ENCODE results near the gene ATXN1L.
"Not testable (repeated sequence)": the region's sequence is repeated elsewhere in the genome, so short reads cannot be mapped to it uniquely, and the experiment has no call there.

Gene ATXN1L

DNA sequence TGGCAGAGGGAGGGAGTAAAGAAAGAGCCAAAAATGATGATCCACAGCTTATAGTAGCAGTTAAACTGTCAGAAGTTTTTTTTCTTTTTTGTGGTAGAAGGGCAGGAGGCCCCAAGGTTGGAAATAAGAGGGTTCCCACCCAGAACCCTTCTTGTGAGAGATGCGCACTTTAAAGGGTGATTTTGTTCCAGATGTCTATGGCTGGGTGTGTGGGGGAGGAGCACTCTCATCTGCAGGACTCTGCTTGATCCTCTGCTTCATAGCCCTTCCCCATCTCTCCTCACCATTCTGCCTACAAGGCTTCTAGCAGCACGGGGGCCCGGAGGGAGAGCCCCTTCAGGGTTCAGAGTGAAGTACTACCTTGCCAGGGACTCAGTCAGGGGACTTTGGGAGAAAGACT, 6.4 kb downstream of the ATXN1L start:
- no peak for DNase-seq (ENCODE audit: low read depth)

DNA sequence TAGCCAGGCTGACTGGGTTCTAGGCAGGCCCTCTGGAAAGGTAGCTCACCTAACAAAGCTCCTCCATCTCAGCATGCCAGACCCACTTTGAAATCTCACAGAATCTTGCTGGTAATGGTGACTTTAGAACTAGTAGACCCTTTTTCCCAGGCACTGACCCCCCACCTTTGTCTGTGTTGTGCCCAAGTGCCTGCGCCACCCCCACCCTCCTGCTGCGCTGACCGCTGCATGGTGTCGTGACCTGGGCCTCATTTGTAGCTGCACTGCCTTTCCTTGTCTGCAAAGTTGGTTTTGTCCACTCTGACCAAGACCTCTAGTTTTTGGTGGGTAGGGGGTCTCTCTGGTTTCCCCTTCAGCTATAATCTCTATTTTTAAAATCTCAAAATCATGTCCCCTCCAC, 6.8 kb downstream of the ATXN1L start:
- no peak for DNase-seq (ENCODE audit: low read depth)

DNA sequence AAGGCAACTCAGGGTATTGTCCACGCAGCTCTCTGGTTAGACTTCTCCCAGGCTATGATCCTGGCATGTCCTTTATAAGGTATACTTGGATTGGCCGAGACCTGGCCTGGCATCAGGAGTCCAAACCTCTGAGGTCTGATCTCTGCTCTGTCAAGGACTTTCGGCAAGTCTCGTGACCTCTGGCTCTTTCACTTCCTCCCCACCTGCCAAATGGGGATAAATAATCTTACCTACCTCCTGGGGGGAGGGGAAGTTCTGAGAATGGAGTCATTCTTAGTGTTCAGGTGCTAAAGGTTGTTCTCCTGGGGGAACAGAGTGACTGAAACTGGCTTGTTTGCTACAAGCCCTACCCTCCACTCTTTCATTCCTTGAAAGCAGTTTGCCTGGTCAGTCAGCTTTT, 7.6 kb downstream of the ATXN1L start:
- no peak for DNase-seq (ENCODE audit: low read depth)

DNA sequence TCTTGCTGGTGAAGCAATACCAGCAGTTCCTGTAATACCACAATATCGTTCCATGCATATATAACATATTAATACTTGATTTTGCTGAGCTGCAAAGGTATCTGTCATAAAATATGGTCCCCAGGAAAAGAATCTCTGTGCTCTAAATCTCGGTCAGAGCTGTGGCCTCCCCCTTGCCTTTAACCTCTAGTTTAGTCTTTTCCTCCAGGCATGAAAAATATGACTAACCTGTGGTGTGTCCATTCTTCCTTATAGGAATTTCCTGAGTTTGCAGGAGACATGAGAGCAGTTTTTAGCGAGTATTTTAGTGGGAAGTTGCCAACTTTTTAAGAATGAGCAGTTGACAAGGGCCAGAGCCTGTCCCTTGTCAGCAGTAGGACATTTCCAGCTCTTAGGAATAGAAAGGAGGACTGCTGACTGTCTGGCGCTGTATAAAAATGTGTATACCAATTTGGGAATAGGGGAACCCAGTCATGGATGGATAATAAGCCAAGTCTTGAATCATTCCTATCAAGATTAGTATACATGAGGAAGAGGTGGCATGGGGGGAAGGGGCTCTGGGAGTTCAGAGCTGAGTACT, 8.7 kb downstream of the ATXN1L start:
- DNase-seq (ENCODE audit: low read depth) = no peak

DNA sequence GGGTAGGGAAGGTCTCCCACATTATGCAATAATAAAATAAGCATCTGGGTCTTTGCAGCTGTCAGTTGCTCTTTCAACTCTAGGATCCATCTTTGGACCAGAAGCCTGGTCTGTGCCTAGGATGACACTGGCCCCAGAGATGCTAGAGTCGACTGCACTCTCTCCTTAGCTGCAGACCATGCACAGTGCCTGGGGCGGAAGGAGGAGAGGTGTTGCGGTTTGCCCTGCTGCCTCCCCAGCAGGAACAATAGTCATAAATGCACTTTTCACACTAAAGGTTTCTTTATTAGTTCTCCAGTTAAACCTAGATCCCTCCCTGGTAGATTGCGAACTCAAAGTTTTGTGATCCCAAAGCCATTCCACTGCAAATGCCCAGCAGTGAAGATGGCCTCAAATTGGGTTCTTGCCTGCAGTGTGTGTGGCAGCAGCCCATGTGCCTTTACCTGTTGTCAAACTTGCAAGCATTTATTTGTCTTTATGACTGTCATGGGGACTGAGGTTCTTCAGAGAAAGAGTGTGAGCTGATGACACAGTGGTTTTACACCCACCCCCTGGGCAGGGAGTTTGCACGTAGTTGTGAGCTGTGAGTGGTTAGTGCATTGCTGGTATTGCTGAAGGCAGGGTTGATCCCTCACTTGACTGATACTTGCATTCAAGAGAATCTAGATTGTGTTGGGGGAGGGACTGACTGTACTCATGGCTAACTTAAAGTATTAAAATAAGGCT, 10.3 kb downstream of the ATXN1L start:
- DNase-seq (ENCODE audit: low read depth) = no peak

DNA sequence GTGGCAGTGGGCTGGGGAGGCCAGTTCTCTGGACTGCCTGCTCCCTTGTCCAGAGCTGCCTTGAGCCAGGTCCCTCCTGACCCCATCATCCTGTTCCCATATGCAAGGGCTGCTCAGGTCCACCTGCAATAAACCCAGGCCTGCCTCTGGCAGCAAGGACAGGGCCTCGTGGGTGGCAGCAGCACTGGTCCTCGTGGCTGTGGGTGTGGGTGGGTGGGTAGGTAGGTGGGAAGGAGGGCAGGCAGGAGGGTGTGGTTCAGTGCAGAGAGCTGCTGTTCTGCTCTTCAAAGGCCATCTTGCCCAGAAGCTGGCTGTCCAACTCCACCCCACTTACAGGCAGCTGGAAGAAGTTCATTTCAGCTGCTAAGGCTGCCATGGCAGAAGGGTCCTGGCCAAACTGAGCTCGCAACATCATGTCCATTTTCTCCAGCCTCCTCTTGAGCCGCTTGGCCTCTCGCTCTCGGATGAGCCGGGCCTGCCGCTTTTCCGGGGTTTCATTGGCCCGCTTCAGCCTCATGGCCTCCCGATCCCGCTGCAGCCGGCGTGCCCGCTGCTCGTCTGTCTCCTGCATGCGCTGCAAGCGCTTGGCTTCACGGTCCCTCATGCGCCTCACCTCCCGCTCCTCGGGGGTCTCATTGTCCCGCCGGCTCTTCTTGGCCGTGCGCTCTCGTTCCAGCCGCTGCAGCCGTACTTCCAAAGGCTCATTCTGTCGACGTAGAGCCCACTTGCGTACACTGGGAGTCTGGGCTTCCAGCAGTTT, 14.2 kb downstream of the ATXN1L start:
- no peak for DNase-seq (ENCODE audit: low read depth)

DNA sequence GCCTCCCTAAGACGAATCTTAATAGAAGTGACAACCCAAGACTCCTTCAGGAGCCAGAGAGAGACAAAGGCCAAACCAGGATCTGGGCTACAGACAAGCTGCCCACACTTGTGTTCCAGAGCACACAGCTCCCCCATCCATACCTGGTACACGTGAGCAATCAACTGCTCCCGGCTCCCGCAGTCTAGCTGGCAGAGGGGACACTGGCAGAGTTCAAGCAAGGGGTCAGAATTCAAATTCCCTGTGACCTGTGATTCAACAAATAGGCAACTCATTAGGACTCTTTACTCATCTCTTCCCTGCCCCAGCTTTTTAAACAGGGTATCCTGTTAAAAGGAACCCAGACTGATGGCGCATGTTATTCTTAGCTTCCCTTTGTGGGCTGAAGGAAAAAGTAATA, 18.2 kb downstream of the ATXN1L start:
- DNase-seq (ENCODE audit: low read depth) = no peak

DNA sequence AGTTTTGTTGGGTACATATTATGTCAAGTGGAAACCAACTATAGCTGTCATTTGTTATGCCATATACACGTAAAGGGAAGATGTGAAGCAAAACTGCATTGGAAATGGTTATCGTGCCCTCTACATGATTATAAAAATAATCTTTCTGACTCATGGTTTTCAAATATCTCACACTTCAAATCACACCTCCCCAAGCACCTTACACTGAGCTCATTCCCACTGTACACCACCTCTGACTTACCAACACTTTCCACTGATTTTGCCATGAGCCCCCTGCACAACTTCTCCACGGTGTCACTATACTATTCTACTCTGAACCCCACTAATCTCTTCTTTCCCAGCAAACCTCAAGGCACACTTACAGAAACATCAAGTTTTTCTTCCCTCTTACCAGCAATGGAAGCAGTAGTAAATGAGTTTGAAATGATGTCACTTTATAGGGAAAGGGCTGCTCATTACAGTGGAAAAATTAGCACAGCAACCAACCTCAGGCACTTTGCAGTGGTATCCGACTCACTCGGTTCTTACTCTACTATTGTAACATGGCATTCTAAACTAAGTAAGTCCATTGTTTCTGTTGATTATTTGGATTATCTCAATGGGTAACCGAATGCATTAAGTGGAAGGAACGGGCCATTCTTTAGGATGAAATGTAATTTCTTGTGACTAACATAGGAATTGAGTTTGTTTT, 19.5 kb downstream of the ATXN1L start:
- DNase-seq (ENCODE audit: low read depth) = no peak

DNA sequence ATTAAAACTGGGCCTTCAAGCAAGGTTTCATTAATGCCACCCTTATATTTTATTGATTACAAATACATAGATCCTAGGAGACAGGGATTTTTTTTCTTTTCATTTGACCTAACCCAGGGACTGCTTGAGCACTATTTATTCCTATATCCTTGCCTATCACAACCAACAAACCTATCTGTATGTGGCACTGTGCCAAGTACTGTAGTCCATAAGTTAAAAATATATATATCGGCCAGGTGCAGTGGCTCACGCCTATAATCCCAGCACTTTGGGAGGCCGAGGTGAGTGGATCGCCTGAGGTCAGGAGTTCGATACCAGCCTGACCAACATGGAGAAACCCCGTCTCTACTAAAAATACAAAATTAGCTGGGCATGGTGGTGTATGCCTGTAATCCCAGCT, 21.4 kb downstream of the ATXN1L start:
- not testable (repeated sequence) for DNase-seq (ENCODE audit: low read depth)

DNA sequence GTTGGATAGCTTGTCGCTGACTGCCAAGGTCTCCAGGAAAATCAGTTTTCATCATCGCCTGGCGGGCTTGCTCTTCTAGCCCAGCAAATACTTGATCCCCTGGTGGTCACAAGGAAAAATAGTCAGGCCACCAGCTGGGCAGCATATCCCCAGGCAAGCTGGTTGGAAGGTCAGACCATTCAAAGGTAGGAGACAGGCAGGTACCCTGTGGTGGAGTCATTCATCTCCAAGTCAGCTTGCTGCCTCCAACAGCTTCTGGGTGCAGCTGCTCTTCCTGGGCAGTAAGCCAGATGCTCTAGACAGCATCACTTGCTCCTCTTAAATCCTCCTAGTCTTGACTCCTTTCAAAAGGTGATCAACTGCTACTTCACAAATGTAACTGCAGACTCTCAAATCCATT, 22.2 kb downstream of the ATXN1L start:
- DNase-seq (ENCODE audit: low read depth) = no peak

DNA sequence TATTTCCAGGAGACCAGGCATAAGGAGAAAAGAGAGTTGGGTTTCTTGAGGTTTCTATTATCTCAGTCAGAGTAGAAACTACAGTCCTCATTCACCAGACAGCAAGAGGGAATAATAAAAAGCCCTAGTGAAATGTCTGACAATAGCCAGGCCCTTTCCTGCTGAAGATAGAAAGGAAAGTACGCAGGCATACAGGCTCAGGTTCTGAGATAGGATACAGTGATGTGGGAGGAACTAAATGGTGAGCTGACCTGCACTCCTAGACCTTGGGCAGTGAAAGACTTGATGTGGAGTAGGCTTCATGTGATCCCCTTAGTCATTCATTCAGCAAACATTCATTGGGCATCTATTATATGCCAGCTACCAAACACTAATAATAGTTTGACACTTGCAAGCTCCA, 23.3 kb downstream of the ATXN1L start:
- no peak for DNase-seq (ENCODE audit: low read depth)

DNA sequence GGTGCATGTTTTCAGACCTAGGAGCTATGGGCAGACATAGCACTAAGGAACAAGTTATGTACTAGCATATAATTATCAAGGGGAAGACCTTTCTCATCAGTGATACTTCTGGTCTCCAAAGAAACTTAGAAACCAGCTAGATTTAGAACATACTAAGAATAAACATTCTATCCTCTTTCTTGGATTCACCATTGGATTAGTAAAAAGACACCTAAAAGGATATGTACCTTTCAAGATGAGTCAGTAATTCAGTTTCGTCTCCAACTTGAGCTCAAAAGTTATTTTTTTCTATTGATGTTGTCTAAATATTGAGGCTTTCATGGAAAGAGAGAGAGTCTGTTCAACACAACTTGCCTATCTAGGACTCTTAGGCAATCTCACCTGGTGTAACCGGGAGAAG, 25.0 kb downstream of the ATXN1L start:
- DNase-seq (ENCODE audit: low read depth) = no peak

DNA sequence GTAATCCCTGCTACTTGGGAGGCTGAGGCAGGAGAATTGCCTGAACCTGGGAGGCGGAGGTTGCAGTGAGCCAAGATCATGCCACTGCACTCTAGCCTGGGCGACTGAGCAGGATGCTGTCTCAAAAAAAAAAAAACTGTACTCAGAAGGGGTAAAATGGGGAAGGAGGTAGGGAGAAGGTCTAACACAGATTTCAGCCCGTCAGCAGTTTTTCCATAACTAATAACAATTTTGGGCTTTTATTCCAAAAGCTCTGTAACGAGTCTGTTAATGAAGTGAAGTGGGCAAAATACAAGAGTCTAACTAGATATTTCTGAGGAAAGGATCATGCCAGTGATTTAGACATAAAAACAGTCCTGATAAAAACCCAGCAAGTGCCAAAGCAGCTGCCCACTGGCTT, 27.4 kb downstream of the ATXN1L start:
- no peak for DNase-seq (ENCODE audit: low read depth)

DNA sequence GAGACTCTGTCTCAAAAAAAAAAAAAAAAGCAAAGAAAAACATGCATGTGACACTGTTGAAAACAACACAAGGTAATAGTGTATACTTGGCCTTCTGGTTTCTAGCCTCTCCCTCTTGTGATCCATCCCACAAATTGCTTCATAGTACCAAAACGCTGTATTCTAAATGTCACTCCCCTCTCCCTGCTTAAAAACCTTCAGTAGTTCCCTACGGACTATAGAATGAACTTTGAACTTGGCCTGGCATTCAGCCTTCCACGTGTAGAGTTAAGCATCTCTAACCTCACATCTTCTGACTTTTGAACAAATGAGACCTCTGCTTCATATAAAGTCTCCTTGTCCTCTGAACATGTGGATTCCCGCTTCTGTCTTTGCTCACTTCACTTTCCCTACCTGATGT, 33.1 kb downstream of the ATXN1L start:
- DNase-seq (ENCODE audit: low read depth) = no peak

DNA sequence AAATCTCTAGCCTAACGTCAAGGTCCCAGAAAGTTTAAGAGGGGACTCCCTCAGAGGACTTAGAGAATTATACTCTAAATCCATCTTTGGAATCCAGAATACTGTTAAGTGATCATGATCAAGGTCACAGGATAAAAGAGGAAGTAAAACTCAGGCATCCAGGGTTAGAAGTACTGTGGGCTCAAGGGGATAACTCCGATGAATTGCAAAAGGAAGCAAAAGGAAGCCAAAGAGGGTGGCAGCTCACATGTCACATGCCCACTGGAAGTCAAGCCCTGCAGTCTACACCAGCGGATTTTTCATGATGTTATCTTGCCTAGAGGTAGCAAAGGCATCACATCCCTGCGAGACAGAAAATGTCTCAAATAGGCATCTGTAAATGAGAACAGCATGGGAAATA, 34.4 kb downstream of the ATXN1L start:
- no peak for DNase-seq (ENCODE audit: low read depth)

DNA sequence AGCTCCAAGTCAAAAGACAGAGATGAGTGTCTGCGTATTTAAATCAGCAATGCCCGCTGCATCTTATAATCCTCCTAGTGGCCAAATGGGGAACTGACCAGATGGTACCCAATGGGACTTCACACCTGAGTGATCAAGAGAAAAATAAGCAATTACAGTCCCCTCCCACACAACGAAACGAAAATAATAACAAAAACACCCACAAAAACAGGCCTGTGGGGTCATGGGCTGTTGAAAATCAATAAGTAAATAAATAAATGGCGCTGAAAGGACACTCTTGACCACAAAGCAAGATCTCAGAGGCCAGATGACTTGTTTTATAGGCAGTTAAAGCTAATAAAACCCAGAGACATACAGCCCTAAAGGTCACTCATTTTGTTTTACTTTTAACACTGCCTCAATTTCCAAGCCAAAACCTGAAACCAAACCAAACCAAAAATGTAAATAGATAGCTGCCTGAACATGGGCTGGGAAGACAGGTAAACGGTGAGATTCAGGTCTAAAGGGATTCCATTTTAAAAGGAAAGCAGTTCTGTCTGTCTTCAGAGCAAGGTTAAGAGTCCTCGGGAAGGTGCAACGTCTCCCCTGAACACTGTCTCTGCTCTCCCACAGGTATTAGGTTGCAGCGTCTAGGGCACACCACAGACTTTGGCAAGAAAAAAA, 36.9 kb downstream of the ATXN1L start:
- DNase-seq (ENCODE audit: low read depth) = no peak

DNA sequence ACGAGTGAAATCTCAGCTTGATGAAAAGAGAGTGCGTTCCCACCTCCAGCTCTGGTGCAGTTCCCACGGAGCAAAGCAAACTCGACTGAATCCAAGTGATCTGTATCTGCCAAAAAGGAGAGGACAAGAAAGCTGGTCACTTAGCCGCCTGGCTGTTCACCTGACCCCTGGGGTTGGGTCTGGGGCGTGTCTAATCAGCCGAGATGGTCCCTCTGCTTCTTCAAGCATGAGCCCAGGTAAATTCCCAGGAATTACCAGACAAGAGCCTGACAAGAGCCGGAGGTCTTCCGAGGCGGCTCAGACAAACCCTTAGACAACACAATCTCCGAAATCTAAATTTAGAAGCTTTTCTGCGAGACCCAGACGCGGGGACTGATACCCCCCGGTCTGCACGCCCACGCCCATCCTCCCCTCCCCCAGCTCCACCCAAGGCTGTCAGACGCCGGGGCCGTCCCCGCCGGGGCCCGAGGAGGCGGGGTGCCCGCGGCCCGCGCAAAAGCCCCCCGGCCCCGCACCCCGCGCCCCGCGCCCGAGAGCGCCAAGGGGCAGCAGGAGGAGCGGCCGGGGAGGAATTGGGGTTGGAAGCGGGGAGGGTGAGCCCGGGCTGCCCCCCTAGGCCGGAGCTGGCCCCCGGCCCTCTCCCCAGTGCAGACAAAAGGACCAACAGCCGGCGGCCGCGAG, 37.5 kb downstream of the ATXN1L start:
- DNase-seq (ENCODE audit: low read depth) = no peak

DNA sequence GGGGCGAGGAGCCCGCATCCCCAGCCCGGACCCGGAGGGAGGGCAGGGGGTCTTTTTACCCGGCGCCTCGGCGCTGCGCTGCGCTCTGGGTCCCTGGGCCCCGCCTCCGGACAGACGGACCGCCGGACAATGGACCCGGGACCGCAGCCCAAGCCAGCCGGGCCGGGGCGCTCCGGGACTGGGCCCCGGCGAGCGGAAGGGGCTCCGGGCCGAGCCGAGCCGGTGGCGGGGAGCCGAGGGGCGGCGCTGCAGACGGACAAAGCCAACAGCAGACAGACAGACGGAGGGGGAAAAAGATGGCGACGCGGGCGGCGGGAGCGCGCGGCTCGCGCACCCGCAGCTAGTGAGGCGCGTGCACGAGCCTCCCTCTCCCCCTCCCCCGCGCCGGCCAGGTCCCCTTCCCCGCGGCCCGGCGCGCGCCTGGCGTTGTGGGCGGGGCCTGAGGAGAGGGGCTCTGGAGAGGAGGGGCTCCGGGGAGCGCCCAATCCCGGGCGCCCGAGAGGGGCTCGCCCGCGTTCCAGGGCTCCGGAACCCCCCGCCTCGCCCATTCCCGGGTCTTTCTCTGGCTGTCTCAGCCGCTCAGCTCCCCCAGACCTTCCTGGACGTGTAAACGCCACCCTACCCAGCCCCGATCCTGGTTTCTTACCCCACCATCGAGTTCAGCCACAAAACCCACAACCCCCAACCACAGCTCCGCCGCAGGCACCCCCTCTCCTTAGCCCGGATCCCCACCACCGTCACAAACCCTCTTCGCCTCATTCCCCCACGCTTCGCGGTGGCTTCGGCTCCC, 38.3 kb downstream of the ATXN1L start, which contains the start of gene ZNF821:
ZNF821 (minus strand) TSS at position 334 of the 790 bp plus-strand sequence. CDS start 4,236 bp downstream, outside the sequence.
- peak; percentile 41 for DNase-seq (ENCODE audit: low read depth)

DNA sequence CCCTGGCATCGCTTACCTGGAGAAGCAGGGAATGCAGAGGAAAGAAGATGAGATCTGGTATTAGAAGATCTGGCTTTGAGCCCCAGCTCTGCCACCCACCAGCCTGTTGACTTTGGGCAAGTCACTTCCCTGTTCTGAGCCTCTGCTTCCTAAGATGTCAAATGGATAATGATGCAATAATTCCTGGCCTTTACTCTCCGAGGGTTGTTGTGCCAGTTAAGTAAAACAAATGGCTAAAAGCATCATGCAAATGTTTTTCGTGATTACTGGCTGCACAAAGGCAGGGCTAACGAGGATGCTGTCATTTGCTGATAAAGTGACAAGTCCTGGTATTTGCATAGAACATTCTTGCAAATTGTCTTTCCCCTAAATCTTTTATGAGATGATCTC, 39.5 kb downstream of the ATXN1L start:
- no peak for DNase-seq (ENCODE audit: low read depth)

DNA sequence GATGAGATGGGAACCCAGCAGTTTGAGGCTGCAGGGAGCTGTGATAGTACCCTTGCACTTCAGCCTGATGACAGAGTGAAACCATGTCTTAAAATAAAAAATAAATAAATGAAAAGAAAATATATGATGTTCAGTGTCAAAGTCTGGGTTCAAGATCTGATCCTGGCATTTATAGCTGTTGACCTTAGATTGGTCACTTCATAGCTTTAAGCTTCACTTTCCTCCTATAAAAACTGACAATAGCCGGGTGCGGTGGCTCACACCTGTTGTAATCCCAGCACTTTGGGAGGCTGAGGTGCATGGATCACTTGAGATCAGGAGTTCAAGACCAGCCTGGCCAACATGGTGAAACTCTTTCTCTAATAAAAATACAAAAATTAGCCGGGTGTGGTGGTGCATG, 43.4 kb downstream of the ATXN1L start:
- no peak for DNase-seq (ENCODE audit: low read depth)

DNA sequence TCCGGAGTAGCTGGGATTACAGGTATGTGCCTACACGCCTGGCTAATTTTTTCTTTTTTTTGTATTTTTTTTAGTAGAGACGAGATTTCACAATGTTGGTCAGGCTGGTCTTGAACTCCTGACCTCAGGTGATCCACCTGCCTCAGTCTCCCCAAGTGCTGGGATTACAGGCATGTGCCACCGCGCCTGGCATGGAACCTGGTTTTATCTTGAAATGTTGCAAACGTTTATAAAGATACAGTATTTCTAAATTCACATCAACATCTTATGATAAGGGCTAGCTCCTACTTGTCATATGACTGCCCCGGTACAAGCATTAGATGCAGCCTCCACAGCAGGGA, 48.1 kb downstream of the ATXN1L start:
- DNase-seq (ENCODE audit: low read depth) = no peak

Measured in stimulated activated CD8-positive, alpha-beta memory T cell treated with anti-CD3 and anti-CD28 coated beads, Interleukin-15, amount 100 ng/mL, for 24 hours (primary cell).